ENCODE measurements around the gene GBP6. TPM values are rescaled to one million over a fixed set of nuclear protein-coding genes. Genes with fewer than 3 reads are reported as not detected.
"Not testable (repeated sequence)": the region's sequence is repeated elsewhere in the genome, so short reads cannot be mapped to it uniquely, and the experiment has no call there.

The GBP6 gene
- total RNA-seq, 6 donors from 2014 or later = 0.30 to 3.8 (median 0.73) TPM

DNA sequence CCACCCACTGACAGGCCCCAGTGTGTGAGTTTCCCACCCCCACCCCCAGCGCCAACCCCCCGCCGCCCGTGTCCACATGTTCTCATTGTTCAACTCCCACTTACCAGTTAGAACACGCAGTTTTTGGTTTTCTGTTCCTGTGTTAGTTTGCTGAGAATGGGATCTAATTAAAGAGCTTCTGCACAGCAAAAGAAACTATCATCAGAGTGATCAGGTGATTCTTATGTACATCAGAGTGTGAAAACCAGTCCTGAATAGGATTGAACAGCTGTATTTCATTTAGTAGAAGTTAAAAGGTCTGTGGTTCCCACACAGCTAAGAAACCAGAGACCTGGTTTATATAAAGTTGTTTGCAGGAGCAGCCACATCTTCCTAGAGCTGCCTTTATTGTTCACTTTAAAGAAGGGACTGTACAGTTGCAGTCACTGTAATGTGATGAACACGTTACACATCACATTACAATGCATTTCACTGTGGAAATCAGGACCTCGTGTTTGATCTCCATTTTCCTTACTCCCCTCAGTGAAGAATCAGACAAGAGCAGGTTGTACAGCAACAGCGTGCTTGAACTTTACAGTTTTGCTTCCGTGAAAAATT, 1.2 kb downstream of the GBP6 start:
- H3K27me3 ChIP-seq = no peaks in the 10 kb centered on the region
- H3K27ac ChIP-seq = no peak overlapping the region
- no peak overlapping the region for H3K4me3 ChIP-seq
- H3K4me1 ChIP-seq = peaks cover 10 to 16% (median 12%) of the 10 kb centered on the region in 4 donors
- no peaks in the 10 kb centered on the region for H3K9me3 ChIP-seq
- TF ChIP-seq POLR2A (IDR thresholded peaks at IDR 0.05) (no peak), EP300 (IDR thresholded peaks at IDR 0.05) (no peak), POLR2AphosphoS5 (IDR thresholded peaks at IDR 0.05) (no peak)
- TF ChIP-seq, protein P1, sequence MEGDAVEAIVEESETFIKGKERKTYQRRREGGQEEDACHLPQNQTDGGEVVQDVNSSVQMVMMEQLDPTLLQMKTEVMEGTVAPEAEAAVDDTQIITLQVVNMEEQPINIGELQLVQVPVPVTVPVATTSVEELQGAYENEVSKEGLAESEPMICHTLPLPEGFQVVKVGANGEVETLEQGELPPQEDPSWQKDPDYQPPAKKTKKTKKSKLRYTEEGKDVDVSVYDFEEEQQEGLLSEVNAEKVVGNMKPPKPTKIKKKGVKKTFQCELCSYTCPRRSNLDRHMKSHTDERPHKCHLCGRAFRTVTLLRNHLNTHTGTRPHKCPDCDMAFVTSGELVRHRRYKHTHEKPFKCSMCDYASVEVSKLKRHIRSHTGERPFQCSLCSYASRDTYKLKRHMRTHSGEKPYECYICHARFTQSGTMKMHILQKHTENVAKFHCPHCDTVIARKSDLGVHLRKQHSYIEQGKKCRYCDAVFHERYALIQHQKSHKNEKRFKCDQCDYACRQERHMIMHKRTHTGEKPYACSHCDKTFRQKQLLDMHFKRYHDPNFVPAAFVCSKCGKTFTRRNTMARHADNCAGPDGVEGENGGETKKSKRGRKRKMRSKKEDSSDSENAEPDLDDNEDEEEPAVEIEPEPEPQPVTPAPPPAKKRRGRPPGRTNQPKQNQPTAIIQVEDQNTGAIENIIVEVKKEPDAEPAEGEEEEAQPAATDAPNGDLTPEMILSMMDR (IDR thresholded peaks at IDR 0.05) = no peak
- DNase-seq (peak in 1 of 2 donors; percentile 10), ATAC-seq (ENCODE audit: low FRiP score in 2 of 2) (no peak)
- 82 to 91% methylated on average over 9 of the region's 9 CpGs for WGBS, 2 donors
- H3K36me3 ChIP-seq = no peaks in the 10 kb centered on the region

DNA sequence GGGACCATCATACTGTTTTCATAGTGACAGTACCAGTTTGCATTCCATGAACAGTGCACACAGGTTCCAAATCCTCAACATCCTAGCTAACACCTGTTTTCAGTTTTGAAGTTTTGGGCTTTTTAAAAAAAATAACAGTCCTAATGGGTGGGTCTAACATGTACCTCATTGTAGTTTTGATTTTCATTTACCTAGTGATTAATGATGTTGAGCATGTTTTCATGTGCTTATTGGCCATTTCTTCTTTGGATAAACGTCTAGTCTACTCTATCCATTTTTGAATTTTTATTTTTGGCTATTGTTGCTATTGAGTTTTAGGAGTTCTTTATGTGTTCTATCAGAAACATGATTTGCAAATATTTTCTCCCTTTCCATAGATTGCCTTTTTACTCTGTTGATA, 3.4 kb downstream of the GBP6 start:
- TF ChIP-seq EP300 (IDR thresholded peaks at IDR 0.05) = no peak
- no peak for TF ChIP-seq POLR2AphosphoS5 (IDR thresholded peaks at IDR 0.05)
- TF ChIP-seq, protein P1 (IDR thresholded peaks at IDR 0.05) = no peak
- TF ChIP-seq POLR2A (IDR thresholded peaks at IDR 0.05) = no peak
- WGBS, 2 donors = 81 to 85% methylated on average over 1 of the region's 1 CpG
- DNase-seq (no peak), ATAC-seq (ENCODE audit: low FRiP score in 2 of 2) (no peak)
- no peaks in the 10 kb centered on the region for H3K27me3 ChIP-seq
- no peaks in the 10 kb centered on the region for H3K9me3 ChIP-seq
- H3K4me3 ChIP-seq = no peak overlapping the region
- peaks cover 10 to 16% (median 12%) of the 10 kb centered on the region in 4 donors for H3K4me1 ChIP-seq
- no peaks in the 10 kb centered on the region for H3K36me3 ChIP-seq
- no peak overlapping the region for H3K27ac ChIP-seq

DNA sequence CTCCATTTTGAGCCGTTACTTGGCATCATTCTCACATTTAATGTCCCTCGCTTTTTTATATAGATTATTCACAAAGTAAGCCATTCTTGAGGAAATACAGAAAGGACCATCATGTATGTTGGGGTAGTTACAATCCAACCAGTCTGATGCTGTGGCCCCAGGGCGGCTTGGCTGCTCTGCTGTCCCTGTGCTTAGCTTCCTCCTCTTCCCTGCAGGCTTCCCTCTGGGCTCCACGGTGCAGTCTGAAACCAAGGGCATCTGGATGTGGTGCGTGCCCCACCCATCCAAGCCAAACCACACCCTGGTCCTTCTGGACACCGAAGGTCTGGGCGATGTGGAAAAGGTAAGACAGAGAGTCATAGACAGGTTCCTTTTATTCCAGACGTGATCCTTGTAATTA, 5.5 kb downstream of the GBP6 start:
- DNase-seq = peak in 1 of 2 donors; percentile 14
- no peak overlapping the region for H3K27ac ChIP-seq
- 93 to 94% methylated on average over 8 of the region's 8 CpGs for WGBS, 2 donors

DNA sequence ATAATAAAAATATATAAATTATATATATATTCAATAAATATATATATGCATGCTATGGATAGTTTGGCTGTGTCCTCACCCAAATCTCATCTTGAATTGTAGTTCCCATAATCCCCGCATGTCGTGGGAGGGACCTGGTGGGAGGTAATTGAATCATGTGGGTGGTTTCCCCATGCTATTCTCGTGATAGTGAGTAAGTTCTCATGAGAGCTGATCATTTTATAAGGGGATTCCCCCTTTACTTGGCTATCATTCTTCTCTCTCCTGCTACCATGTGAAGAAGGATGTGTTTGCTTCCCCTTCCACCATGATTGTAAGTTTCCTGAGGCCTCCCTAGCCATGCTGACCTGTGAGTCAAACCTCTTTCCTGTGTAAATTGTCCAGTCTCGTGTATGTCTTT, 10.0 kb downstream of the GBP6 start:
- 90% methylated on average over 4 of the region's 4 CpGs for WGBS, 2 donors
- not testable (repeated sequence) for H3K9me3 ChIP-seq; H3K36me3 ChIP-seq; DNase-seq; H3K4me1 ChIP-seq; H3K4me3 ChIP-seq; H3K27ac ChIP-seq; H3K27me3 ChIP-seq; ATAC-seq (ENCODE audit: low FRiP score in 2 of 2)

More for the DNA sequence above, 5.5 kb downstream of the GBP6 start:
- H3K4me1 ChIP-seq = peaks cover 0 to 4% (median 0%) of the 10 kb centered on the region in 4 donors
- H3K9me3 ChIP-seq = no peaks in the 10 kb centered on the region
- ATAC-seq (ENCODE audit: low FRiP score in 2 of 2) = no peak
- H3K4me3 ChIP-seq = no peak overlapping the region
- no peaks in the 10 kb centered on the region for H3K36me3 ChIP-seq
- TF ChIP-seq POLR2AphosphoS5 (IDR thresholded peaks at IDR 0.05) = no peak
- TF ChIP-seq POLR2A (IDR thresholded peaks at IDR 0.05) = no peak
- TF ChIP-seq, protein P1 (IDR thresholded peaks at IDR 0.05) = no peak
- TF ChIP-seq EP300 (IDR thresholded peaks at IDR 0.05) = no peak
- no peaks in the 10 kb centered on the region for H3K27me3 ChIP-seq

DNA sequence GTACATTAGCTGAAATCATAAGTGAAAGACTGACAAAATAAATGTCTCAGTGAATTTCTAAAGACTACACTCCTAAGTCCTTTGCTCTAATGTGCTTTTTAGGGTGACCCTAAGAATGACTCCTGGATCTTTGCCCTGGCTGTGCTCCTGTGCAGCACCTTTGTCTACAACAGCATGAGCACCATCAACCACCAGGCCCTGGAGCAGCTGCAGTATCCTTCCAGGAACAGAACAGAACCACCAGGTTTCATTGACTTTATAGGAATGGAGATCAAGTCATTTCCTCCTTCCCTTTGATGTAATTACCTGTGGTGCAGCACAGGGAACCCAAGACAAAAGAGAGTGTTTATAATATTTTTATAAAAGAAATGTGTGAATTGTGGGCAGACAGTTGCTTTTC, 14.1 kb downstream of the GBP6 start:
- DNase-seq = no peak
- H3K27ac ChIP-seq = no peak overlapping the region

More for the DNA sequence above, 14.1 kb downstream of the GBP6 start:
- ATAC-seq (ENCODE audit: low FRiP score in 2 of 2) = no peak
- H3K27me3 ChIP-seq = no peaks in the 10 kb centered on the region
- H3K4me1 ChIP-seq = no peaks in the 10 kb centered on the region
- no peaks in the 10 kb centered on the region for H3K36me3 ChIP-seq
- no peak overlapping the region for H3K4me3 ChIP-seq
- no peaks in the 10 kb centered on the region for H3K9me3 ChIP-seq
- no peak for TF ChIP-seq POLR2AphosphoS5 (IDR thresholded peaks at IDR 0.05)
- no peak for TF ChIP-seq POLR2A (IDR thresholded peaks at IDR 0.05)
- TF ChIP-seq, protein P1 (IDR thresholded peaks at IDR 0.05) = no peak
- no peak for TF ChIP-seq EP300 (IDR thresholded peaks at IDR 0.05)

All from upper lobe of left lung (tissue), 6 donors.